ENCODE measurements around the gene MORN5. TPM values are rescaled to one million over a fixed set of nuclear protein-coding genes. Genes with fewer than 3 reads are reported as not detected.
A peak's percentile ranks its signal among the peaks of the same experiment; 100 is the strongest.

The MORN5 gene
- total and polyA plus RNA-seq, 10 of the 15 experiments (the other 5 are each of a cell fraction or from before 2014, with no cell fraction given), result not detected

- FAIRE-seq (no peak), ATAC-seq (no peak), DNase-seq (ENCODE audit: low read depth, low spot score) (no peak)
- H3K9ac ChIP-seq (ENCODE audit: control insufficient read depth, insufficient read depth, low read length), result no peak overlapping the region
- H2AFZ ChIP-seq (ENCODE audit: control insufficient read depth, low read depth, low read length), result no peak overlapping the region
- CTCF ChIA-PET, result no interaction called here
- H3K4me3 ChIP-seq, result no peak overlapping the region
- no peak overlapping the region for H3K27ac ChIP-seq (ENCODE audit: control insufficient read depth, insufficient read depth)
- POLR2A ChIA-PET, result no interaction called here
- peak overlapping the region; percentile 48; the same call in 1 of the 2 replicates for H3K4me2 ChIP-seq (ENCODE audit: control insufficient read depth, insufficient read depth)
- peaks cover 8 to 27% of the 10 kb centered on the region in 2 experiments for H3K27me3 ChIP-seq (replicated peaks in 1 of 2; ENCODE audit: control insufficient read depth in 2 of 2, insufficient read depth in 2 of 2, low read length in 1 of 2)
- RAD21 ChIA-PET (ENCODE audit: unreplicated experiment), result no interaction called here
- no peaks in the 10 kb centered on the region for H3K79me2 ChIP-seq (ENCODE audit: control insufficient read depth, insufficient read depth, low read length)
- BruUV-seq (replicated peaks), result no TSS peak
- WGBS (ENCODE audit: insufficient coverage, insufficient replicate concordance, low lambda C conversion rate, missing lambda C conversion rate), result 5% methylated on average over 37 of the region's 38 CpGs
- TF ChIP-seq CHD4 (IDR thresholded peaks at IDR 0.05), result no peak
- no peak for TF ChIP-seq CHD1 (IDR thresholded peaks at IDR 0.05; ENCODE audit: low read depth, low read length)
- TF ChIP-seq HDGF (IDR thresholded peaks at IDR 0.05), result no peak
- in situ Hi-C loops (cut with MboI) (no loop called here), intact Hi-C loops (cut with micrococcal nuclease; ENCODE audit: unreplicated experiment) (no loop called here)
- H3K9me3 ChIP-seq (replicated peaks; ENCODE audit: control insufficient read depth, insufficient read depth, low read length), result no peaks in the 10 kb centered on the region
- H4K20me1 ChIP-seq (ENCODE audit: control insufficient read depth, insufficient read depth), result no peaks in the 10 kb centered on the region; the same call in 1 of the 2 replicates
- SMC1A ChIA-PET (ENCODE audit: uncharacterized antibody, unreplicated experiment), result no interaction called here
- no peaks in the 10 kb centered on the region for H3K4me1 ChIP-seq (ENCODE audit: control insufficient read depth, insufficient read depth, low read length)
- H3K36me3 ChIP-seq (ENCODE audit: control insufficient read depth in 2 of 2, insufficient read depth in 2 of 2, low read length in 1 of 2), result no peaks in the 10 kb centered on the region
Observed at GRCh38 chr9:122228191-122228567, 68.5 kb downstream of the MORN5 start.

- Histone ChIP-seq H3K27me3 (replicated peaks in 1 of 2; ENCODE audit: control insufficient read depth in 2 of 2, insufficient read depth in 2 of 2, low read length in 1 of 2) (peaks cover 8 to 27% of the 10 kb centered on the region in 2 experiments), H3K4me3 (no peak within 1 kb of the TSS), H3K79me2 (ENCODE audit: control insufficient read depth, insufficient read depth, low read length) (no peaks in the 10 kb centered on the region), H3K4me2 (ENCODE audit: control insufficient read depth, insufficient read depth) (peak within 1 kb of the TSS; percentile 48; the same call in 1 of the 2 replicates), H4K20me1 (ENCODE audit: control insufficient read depth, insufficient read depth) (no peaks in the 10 kb centered on the region; the same call in 1 of the 2 replicates), H3K27ac (ENCODE audit: control insufficient read depth, insufficient read depth) (no peak within 1 kb of the TSS), H3K9me3 (replicated peaks; ENCODE audit: control insufficient read depth, insufficient read depth, low read length) (no peaks in the 10 kb centered on the region), H3K4me1 (ENCODE audit: control insufficient read depth, insufficient read depth, low read length) (no peaks in the 10 kb centered on the region), H2AFZ (ENCODE audit: control insufficient read depth, low read depth, low read length) (no peak within 1 kb of the TSS), H3K9ac (ENCODE audit: control insufficient read depth, insufficient read depth, low read length) (no peak within 1 kb of the TSS), H3K36me3 (ENCODE audit: control insufficient read depth in 2 of 2, insufficient read depth in 2 of 2, low read length in 1 of 2) (no peaks in the 10 kb centered on the region)
- ATAC-seq (no peak), DNase-seq (ENCODE audit: low read depth, low spot score) (no peak), FAIRE-seq (no peak)
- intact Hi-C loops (cut with micrococcal nuclease; ENCODE audit: unreplicated experiment), result no loop called here
- ChIA-PET POLR2A (no interaction called here), CTCF (no interaction called here), RAD21 (ENCODE audit: unreplicated experiment) (no interaction called here), SMC1A (ENCODE audit: uncharacterized antibody, unreplicated experiment) (no interaction called here)
- WGBS (ENCODE audit: insufficient coverage, insufficient replicate concordance, low lambda C conversion rate, missing lambda C conversion rate), result 22% methylated on average over 35 of the region's 70 CpGs
- peak; percentile 35; the same call in 1 of the 2 replicates for TF ChIP-seq PAX5 (IDR thresholded peaks at IDR 0.05; ENCODE audit: borderline replicate concordance, low read depth, low read length)
- 0 out of 2 replicates have a peak, but pooled peaks have one; percentile 33 for TF ChIP-seq EZH2 (IDR thresholded peaks at IDR 0.05; ENCODE audit: borderline replicate concordance, control insufficient read depth, low read depth, low read length)
- peak; percentile 86 for TF ChIP-seq SUZ12 (IDR thresholded peaks at IDR 0.05; ENCODE audit: unreplicated experiment)
- no peak for TF ChIP-seq STAT1 (conservative IDR thresholded peaks at IDR 0.05)
- no TSS peak for BruUV-seq (replicated peaks)
- in situ Hi-C loops (cut with MboI), result no loop called here
Observed at GRCh38 chr9:122228568-122229484, 69.1 kb downstream of the MORN5 start, which contains the start of gene LHX6. LHX6 (minus strand) TSS chr9:122228957; CDS start chr9:122228740, 217 bp downstream.

Data from GM12878 (cell line).